HG03280 (cell line): ENCODE data around the gene SLIT3.

Experiments
- ATAC-seq: cut with Tn5 transposase; IDR thresholded peaks from one replicate; pipeline ENCODE4 v1.9.1; 2021; ENCODE audit warnings: mild to moderate bottlenecking, moderate library complexity; ENCODE audit not compliant: unreplicated experiment

SLIT3 gene

GRCh38 chr5:169272111-169272510 is 28.8 kb downstream of the SLIT3 start:
- no peak for ATAC-seq

- ATAC-seq, result no peak
These were observed 30.1 kb downstream of the SLIT3 start for GRCh38 chr5:169270827-169271226.

GRCh38 chr5:169268019-169268418 is 32.9 kb downstream of the SLIT3 start:
- ATAC-seq, result no peak

- no peak for ATAC-seq
These were observed 35.1 kb downstream of the SLIT3 start for GRCh38 chr5:169265888-169266287.

GRCh38 chr5:169263591-169263990 is 37.3 kb downstream of the SLIT3 start:
- ATAC-seq, result no peak

GRCh38 chr5:169260896-169261569 is 39.9 kb downstream of the SLIT3 start:
- no peak for ATAC-seq

GRCh38 chr5:169258372-169259000 is 42.5 kb downstream of the SLIT3 start:
- no peak for ATAC-seq

- no peak for ATAC-seq
These were observed 44.7 kb downstream of the SLIT3 start for GRCh38 chr5:169256191-169256590.

- ATAC-seq, result no peak
These were observed 47.9 kb downstream of the SLIT3 start for GRCh38 chr5:169253071-169253470.

- ATAC-seq, result no peak
These were observed 49.4 kb downstream of the SLIT3 start for GRCh38 chr5:169251333-169252084.

GRCh38 chr5:169250887-169251286 is 50.1 kb downstream of the SLIT3 start:
- ATAC-seq, result no peak

GRCh38 chr5:169248996-169249395 is 51.9 kb downstream of the SLIT3 start:
- ATAC-seq, result no peak

GRCh38 chr5:169248550-169248949 is 52.4 kb downstream of the SLIT3 start:
- ATAC-seq, result no peak

GRCh38 chr5:169244812-169245211 is 56.1 kb downstream of the SLIT3 start:
- ATAC-seq, result no peak

GRCh38 chr5:169243651-169244422 is 57.1 kb downstream of the SLIT3 start:
- no peak for ATAC-seq

GRCh38 chr5:169242849-169243186 is 58.1 kb downstream of the SLIT3 start:
- no peak for ATAC-seq

- ATAC-seq, result no peak
These were observed 58.6 kb downstream of the SLIT3 start for GRCh38 chr5:169242175-169242848.

- ATAC-seq, result no peak
These were observed 71.5 kb downstream of the SLIT3 start for GRCh38 chr5:169229342-169229892.

GRCh38 chr5:169226895-169227294 is 74.0 kb downstream of the SLIT3 start:
- ATAC-seq, result no peak

- no peak for ATAC-seq
These were observed 75.0 kb downstream of the SLIT3 start for GRCh38 chr5:169225830-169226356.
